T-helper 22 cell (primary cell): ENCODE results near the gene RHBDF1.
"Not testable (repeated sequence)": the region's sequence is repeated elsewhere in the genome, so short reads cannot be mapped to it uniquely, and the experiment has no call there.

Experiments
- DNase-seq: peaks from one replicate; pipeline ENCODE4 v3.0.0-alpha.2; 2020; ENCODE audit warnings: low read depth

Gene RHBDF1

DNA sequence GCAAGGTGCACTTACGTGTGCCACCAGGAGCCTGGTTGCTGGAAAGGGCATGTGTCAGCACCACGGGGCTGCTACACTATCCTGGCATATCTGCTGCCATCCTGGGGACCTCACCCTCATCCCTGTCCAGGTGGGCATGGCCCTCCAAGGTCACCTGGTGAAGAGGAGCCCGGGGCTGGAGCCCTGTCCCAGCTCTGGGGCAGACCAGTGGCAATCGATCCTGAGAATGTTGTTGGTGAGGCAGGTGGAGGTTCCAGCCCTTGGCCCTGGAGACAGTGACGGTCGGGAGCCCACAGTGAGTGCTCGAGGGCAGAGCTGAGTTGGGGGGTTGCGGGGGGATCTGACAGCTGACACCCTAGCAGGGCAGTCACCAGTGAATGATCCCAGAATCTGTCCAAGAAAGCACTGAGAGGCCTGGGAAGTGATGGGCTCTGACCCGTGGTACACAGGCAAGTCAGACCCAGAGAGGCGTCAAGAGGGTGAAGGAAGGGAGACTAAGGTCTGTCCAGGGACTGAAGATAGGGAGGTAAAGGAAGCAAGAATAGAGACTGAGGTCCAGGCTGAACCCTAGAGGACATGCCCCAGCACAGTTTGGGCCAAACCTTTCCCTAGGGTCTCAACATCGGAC lies 36.6 kb downstream of the RHBDF1 start:
- no peak for DNase-seq

DNA sequence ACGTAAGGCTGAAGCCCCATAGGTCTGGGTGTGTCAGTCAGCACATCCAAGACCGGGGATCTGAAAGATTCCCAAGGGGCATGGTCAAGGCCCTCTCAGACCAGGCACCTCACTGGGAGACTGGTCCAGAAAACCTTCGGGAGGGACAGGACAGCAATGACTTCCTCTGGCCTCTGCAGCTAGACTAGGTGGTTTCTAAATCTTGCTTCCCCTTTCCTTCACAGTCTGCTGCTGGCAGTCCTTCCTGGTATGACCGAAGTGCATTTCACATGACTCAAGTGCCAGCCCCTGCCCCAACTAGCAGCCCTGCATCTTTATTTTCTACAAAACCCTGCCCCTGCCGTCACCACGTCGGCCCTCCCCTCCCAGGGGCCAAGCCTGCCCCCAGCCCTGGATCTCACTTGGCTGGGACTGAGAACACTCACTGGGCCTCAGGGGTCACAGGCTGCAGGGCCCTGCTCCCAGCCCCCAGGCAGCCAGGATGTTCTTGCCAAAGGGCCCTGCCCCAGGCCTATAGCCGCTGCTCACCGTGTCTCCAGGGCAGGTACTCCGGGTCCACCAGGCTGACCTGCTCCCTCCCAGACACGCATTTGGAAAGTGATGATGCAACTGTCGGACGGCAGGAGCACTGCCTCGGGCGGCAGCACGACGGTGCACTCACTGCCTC lies 37.3 kb downstream of the RHBDF1 start:
- no peak for DNase-seq

DNA sequence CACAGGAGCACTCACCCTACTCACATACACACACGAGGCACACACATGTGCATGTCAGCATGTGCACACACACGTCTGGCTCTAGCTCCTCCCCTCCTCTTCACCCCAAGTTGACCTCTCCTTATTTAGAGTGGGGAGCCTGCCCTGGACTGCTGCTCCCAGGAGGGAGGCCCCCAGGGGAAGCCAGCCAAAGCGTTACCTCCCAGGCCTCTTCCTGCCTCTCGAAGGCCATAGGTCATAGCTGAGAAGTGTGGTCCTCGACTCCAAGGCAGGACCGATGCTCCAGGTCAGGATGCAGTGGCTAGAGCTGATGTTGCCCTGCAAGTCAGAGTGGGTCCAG lies 37.8 kb downstream of the RHBDF1 start:
- DNase-seq: no peak

DNA sequence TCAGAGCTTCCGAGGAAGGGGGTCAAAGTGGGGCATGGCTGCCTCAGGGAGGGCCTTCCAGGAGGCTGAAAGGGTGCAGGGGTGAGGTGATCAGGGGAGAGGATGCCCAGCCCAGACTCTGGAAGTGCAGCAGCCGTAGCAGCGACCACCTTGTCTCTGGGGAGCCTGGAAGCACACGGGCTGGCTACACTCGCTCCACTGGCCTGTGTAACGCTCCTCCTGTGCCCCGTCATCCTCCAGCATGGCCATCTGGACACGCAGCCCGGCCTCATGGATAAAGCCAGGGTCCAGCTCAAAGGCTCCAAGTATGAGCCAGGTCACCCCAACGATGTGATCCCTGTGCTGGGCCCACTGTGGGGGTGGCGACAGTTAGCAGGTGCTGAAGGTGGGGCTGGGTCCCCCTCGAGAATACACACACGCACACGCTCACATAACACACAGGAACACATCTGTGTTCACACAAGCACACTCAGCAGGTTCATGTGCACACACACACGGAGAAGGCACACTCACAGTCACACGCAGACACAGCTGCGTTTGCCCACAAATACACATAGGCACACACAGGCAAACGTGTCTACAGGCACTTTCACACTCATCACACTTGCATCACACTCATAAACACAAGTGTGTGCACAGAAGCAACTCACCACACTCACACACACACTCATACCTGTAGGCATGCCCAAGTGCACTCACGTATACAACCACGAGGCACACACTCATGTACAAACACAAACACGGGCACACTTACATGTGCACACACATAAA lies 38.4 kb downstream of the RHBDF1 start:
- DNase-seq: no peak

DNA sequence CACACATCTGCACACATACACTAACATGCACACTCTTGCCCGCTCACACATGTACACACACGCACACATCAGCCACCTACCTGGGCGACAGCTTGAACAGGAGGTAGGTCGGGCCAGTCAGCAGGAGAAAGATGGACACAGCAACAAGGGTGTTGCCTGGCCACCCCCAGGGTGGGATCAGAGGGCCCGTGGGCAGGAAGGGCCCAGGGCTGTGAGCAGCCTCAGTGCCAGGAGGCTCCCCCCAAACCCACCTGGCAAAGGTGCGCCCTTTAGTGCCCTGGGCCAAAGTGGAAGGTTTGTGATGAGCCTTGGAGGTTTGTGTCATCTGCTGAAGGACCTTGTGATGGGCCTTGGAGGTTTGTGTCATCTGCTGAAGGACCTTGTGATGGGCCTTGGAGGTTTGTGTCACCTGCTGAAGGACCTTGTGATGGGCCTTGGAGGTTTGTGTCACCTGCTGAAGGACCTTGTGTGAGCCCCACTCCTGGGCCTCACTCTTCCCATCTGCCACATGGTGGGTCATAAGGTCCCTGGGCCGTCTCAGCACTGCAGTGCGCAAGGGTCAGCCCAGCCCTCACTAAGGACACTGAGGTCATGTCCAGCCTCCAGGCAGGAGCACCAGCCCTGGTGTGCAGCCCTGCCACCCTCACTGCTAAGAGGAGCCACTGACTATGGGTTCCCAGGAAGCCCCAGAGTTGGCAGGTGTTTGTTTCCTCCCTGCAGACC lies 39.1 kb downstream of the RHBDF1 start:
- not testable (repeated sequence) for DNase-seq

DNA sequence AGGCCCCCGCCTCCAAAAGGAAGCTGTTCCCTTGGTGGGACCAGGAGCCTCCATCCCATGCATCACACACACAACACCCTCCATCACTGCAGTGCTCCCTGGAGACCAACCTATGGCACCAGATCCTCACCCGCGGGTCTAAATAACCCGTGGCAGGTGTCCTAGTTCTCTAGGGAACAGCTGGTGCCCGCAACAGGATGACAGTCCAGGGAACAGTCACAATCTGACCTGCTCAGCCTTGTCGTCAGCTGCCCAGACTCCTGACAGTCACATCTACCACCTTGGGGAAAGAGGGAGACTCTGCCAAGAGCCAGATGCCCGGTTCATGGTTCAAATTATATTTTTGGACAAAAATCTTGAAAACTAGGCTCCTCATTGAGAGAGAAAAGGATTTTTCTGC lies 41.8 kb downstream of the RHBDF1 start:
- not testable (repeated sequence) for DNase-seq

DNA sequence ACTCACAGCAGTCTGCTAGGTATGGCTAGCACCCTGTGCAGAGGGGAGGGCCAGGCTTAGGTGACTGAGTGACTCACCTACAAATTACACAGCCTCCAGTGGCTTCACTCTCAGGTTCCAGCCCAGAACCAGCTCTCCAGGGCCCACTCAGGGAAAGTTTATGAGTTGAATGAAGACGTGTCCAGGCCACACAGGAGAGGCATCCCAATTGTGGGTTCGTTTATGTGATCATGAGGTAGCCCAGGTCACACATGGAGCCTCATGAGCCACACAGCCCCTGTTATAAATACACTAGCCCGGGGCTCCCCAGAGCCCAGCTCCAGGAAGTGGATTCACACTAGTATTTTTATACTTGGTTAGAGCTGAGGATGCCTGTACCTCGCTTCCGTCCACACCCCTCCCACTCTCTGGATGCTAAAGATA lies 46.5 kb downstream of the RHBDF1 start:
- DNase-seq: not testable (repeated sequence)

DNA sequence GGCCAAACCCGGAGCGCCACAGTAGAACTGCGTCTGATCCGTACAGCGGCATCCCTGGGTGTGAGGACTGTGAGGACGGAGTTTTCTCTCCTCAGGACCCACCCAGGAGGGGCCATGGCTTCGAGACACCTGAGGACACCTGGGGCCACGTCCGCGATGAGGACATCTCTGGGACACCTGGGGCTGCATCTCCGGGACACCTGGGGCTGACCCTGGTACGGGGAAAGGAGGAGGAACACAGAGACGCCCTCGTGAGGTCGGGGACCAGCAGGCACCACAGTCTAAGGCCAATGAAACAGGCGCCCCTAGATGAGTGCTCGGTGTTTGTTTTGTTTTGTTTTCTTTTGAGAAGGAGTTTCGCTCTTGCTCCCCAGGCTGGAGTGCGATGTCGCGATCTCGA lies 48.3 kb downstream of the RHBDF1 start:
- DNase-seq: not testable (repeated sequence)

DNA sequence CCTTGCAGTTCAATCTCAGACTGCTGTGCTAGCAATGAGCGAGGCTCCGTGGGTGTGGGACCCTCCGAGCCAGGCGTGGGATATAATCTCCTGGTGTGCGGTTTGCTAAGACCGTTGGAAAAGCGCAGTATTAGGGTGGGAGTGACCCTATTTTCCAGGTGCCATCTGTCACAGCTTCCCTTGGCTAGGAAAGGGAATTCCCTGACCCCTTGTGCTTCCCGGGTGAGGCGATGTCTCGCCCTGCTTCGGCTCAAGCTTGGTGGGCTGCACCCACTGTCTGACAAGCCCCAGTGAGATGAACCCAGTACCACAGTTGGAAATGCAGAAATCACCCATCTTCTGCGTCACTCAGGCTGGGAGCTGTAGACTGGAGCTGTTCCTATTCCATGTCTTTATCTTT lies 51.5 kb downstream of the RHBDF1 start:
- DNase-seq: not testable (repeated sequence)

DNA sequence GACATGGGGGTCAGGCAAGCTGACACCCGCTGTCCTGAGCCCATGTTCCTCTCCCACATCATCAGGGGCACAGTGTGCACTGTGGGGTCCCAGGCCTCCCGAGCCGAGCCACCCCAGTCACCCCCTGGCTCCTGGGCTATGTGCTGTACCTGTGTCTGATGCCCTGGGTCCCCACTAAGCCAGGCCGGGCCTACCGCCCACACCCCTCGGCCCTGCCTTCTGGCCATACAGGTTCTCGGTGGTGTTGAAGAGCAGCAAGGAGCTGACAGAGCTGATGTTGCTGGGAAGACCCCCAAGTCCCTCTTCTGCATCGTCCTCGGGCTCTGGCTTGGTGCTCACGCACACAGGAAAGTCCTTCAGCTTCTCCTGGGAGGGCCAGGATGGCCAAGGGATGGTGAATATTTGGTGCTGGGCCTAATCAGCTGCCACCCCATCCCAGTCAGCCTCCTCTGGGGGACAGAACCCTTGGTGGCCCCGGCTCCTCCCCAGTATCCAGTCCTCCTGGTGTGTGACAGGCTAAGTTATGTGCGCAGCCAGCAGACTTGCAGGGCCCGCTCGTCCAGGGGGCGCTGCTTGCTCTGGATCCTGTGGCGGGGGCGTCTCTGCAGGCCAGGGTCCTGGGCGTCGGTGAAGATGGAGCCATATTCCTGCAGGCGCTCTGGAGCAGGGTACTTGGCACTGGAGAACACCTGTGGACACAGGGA lies 55.2 kb downstream of the RHBDF1 start:
- DNase-seq: not testable (repeated sequence)

DNA sequence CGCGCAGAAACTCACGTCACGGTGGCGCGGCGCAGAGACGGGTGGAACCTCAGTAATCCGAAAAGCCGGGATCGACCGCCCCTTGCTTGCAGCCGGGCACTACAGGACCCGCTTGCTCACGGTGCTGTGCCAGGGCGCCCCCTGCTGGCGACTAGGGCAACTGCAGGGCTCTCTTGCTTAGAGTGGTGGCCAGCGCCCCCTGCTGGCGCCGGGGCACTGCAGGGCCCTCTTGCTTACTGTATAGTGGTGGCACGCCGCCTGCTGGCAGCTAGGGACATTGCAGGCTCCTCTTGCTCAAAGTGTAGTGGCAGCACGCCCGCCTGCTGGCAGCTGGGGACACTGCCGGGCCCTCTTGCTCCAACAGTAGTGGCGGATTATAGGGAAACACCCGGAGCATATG lies 61.7 kb downstream of the RHBDF1 start:
- DNase-seq: peak; percentile 77

DNA sequence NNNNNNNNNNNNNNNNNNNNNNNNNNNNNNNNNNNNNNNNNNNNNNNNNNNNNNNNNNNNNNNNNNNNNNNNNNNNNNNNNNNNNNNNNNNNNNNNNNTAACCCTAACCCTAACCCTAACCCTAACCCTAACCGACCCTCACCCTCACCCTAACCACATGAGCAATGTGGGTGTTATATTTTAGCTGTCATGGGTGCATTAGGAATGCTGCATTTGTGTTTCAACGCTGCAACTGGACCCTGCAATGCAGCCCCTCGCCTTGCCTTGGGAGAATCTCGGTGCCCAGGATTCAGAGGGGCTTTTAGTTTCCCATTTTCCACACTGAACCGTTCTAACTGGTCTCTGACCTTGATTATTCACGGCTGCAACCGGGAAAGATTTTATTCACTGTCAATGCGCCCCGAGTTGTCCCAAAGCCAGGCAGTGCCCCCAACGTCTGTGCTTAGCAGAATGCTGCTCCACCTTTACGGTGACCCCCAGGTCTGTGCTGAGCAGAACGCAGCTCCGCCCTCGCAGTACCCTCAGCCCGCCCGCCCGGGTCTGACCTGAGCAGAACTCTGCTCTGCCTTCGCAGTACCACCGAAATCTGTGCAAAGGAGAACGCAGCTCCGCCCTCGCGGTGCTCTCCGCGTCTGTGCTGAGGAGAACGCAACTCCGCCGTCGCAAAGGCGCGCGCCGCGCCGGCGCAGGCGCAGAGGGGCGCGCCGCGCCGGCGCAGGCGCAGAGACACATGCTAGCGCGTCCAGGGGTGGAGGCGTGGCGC lies 62.3 kb downstream of the RHBDF1 start:
- DNase-seq: no peak
